Stimulated activated CD4-positive, alpha-beta T cell treated with anti-CD3 and anti-CD28 coated beads, Interleukin-2, amount 100 ng/mL, for 24 hours (primary cell): ENCODE measurements around the gene ECE1.

Source experiments
- DNase-seq, 2 donors: peaks; one replicate each; pipeline ENCODE4 v3.0.0-alpha.2; 2020

ECE1 gene

GRCh38 chr1:21325231-21325718 is 35.0 kb upstream of the ECE1 start:
- peak in 1 of 2 donors; percentile 18 for DNase-seq

DNA sequence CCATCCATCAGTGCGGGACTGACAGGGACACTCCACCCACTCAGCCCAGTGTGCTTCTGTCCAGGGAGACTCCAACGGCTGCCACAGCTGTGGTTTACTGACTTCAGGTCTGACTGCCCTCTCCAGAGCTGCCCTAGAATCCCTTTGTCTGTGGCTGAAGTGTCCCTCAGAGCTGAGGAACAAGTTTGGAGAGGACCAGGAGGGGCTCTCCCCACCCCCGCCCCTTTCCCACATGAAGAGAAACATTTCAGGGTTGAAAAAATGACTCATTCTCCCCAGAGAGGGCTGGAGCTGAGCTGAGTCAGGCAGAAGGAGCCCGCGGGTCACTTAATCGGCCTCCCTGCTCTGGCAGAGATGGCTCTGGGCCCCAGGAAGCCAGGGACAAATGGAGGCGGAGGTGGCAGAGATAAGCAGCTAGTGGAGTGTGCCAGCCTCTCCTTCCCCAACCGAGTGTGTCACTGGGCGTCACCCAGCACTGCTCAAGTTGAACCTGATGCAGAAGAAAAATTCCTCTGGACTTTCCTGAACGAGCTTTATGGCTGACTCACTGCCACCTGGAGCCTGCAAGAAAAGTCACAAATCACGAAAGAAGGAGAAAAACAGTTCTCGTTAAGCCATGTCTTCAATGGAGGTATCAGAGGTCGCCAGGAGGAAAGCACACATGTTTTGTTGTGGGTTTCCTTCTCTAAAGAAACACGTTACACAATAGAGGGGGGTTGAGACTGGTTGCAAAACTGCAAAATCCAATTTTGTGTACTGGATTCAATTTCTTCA is 34.3 kb upstream of the ECE1 start:
- DNase-seq: peak; percentile 81 to 84

GRCh38 chr1:21323091-21323490 is 32.8 kb upstream of the ECE1 start:
- DNase-seq: no peak

- no peak for DNase-seq
Observed at GRCh38 chr1:21322681-21323016, 32.4 kb upstream of the ECE1 start.

DNA sequence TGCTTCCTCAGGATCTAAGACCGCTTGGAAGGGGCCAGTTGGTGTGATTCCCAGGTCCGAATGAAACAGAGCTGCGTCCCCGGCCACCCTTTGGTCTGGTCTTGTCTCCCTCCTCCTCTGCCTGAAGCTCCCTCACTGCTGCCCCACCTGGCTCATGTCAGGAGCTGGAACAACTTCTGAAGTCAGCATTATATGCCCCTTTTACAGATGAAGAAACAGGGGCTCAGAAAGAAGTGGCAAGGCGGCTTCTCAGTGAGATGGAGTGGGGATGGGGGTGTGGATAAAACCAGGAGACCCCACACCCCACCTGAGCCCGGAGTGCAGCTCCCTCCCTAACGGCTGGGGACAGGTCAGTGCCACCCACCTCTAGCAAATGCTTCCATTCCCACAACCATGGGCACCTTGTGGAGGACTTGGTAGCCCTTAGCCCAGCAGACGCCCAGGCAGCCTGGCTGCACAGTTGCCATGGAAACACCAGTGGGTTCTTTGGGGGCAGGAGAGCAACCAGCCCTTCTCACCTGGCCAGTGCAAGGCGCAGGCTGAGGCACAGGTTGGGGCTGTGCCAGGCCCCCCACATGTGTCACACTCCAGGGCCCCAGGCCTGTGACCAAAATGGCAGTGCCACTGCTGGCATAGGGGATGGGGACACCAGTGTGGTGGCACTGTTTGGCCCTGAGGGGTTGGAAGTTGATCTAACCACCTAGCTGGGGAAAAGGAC is 31.9 kb upstream of the ECE1 start:
- no peak for DNase-seq

DNA sequence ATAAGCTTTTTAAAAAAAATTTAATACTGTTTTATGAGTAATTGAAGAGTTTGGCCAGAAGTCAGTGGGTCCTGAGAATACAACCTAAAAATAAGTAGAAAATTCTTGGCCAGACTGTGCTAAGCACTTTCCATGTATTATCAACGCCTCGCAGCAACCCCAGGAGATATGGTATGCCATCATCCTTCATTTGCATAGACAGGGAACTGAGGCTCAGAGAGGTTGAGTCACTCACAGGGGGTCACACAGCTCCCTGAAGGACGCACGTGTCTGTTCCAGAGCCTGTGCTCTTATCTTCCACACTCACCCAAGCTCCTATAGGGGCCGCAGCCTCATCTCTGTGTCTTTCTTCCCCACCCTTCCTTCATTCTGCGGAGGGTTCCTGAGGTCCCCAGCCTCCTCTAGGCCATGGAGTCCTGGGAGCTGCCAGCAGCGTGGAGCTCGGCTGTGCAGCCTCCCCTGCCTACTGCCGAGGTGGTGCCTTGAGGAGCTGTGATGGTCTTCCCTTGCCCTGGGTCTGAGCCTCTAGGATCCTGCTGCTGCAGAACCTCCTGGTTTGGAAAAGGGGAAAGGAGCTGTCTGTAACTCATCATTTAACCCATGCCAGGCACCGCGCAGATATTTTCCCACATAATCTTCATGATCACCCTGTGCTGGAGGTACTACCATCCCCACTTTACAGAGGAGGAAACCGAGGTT is 30.3 kb upstream of the ECE1 start:
- DNase-seq: no peak

DNA sequence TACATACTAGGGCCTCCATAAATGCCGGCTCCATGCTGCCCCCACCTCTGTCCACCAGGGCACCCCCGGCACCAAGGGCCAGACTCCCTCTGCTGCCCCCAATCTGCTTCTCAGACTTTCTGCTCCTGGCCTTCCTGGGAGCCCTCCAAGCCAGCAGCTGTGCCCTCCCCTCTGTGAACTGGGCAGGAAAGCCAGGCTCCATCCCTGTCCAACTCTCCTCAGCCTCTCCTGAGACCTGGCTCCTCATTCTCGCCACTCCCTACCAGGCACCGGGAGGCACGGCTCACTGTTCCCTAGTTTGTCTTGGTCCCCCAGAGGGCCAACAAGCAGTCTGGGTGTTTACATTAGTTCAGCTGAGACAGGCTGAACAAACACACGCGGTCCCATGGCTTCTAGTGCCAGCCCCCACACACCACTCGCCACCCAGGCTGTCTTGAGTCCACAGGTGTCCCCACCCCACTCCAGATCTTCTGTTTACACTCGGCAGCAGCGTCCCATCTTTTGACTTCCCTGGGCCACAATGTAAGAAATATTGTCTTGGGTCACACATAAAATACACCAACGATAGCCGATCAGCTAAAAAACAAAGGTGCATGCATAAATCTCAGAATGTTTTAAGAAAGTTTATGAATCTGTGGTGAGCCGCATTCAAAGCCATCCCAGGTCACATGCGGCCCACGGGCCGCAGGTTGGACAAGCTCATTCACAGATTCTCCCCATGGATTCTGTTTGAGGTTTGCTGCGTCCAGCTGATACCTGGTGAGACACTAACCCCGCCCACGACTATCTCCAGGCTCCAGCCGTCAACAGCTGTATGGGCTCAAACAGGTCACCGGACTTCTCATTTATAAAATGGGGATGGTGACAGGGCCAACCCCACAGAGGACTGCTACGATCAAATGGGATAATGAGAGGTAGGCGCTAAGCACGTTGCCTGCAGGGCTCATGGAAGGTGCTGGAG is 29.5 kb upstream of the ECE1 start:
- DNase-seq: no peak

DNA sequence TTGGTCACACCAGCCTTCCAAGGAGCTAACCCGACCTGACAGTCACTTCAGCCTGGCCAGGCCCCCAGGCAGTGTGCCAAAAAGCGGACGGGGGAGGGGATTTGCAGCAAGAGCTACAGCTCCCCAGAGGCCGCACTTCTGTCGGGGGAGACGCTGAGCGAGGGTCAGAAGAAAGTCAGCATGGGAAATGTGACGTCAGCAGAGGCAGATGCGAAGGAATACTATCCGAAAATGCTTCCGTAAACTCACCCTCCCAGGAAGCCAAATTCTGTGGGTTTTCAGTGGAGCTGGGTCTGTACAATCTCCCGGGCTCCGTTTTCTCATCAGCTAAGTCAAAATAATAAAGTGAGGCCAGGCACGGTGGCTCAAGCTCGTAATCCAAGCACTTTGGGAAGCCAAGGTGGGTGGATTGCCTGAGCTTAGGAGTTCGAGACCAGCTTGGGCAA is 28.5 kb upstream of the ECE1 start:
- no peak for DNase-seq

DNA sequence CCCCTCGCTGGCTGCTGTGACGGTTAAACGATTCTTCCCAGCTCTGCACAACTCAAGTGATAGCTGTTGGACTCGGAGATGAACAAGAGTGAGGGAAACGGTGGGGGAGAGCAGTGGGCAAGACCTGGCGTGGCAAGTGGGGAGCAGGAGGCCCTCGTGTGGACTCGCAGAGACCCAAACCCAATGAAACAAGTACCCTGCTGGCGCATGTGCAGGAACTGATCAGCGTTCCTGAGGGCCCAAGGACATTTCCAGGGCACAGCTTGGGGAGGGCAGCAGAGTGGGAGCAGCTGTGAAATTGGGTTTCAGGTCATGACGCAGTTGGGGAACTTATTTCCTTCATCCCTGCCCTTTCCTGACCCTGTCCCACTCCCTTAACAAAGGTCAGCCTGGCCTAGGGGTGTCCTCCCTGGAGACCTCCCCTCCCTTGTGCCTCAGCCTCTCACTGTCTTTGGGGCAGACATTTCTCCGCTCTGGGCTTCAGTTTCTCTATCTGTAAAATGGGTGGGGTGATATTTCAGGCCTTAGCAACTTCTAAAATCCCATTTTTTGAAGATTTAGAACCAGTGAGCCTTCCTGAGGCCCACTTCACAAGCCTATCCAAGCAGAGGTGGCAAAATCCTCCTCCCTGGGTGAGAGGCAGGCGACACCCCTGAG is 27.9 kb upstream of the ECE1 start:
- DNase-seq: no peak

DNA sequence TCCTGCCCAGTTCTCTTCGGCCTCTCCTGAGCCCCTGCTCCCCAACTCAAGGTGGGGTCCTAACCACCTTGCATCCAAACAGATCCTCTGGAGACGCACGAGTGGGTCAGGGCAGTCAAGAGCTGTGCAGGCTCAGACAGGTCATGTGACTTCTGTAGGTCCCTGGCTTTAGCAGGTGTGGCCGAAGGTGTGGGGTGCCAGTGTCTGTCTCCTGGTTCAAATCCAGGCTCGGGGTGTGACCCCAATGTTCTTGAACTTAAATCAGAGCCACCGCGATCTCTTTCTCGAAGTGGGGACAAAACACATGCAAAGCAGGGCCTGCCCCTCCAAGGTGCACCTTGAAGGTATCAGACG is 27.4 kb upstream of the ECE1 start:
- no peak for DNase-seq

- DNase-seq: no peak
Observed at GRCh38 chr1:21317035-21317689, 26.9 kb upstream of the ECE1 start.

DNA sequence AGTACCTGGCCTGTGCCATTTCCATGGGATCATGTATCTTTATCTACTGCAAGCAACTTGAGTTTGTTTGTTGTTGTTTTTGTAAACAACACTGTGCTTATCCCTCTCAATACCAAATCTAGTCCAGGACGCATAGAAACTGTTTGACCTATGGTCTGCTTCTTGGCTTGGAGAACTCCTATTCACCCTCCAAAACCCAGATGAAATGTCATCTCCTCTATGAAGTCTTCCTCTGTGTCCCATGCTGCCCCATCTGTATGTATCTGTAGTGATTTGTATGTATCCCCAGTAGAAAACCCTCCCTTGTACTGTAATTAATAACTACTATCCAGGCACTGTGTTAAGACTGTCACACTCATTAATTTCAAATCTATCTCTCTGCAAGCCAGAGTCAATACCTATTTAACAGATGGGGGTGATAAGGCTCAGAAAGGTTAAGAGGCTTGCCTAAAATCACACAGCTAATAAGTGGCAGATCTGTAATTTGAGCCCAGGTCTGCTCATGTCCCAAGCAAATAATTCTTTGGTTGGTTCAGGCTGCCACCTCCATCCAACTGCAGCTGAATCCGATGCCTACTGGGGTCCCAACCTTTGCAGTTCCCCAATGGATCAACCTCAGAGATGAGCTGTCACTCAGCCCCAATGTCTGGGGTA is 24.6 kb upstream of the ECE1 start:
- no peak for DNase-seq

DNA sequence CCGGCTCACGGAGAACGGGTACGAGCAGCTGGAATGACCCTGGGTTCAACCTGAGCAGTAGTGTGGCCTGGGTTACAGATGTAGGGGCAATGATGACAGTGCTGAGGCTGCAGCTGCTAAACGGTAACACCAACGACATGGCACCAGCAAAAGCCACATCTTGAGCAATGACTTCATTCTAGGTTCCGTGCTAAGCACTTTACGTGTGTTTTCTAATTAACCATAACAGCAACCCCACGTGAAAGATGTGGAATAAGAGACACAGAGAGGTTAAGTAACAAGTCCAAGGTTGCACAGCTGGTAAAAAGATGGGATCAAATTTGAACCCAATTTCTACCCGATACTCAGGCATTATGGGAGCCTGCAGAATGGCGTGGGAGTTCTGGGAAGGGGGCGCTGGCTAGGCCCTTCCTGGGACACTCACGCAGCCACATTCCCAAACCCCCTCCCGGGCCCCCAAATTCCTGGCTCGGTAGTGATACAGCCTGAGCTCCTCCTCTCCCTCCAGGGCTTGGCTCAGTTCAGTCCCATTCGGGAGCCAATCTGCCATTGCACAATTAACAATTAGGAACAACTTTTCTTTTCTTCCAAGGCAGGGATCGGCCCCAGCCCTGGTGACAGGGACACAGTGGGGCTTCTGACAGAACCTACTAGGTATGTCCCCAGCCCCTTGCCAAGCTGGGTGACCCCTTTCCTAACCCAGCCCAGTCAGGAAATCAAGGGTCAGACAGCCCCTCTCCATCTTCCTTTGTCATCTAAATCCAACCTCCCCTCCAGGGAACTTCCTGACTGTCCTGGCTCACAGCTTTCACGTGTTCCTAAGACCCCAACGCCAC is 23.8 kb upstream of the ECE1 start:
- no peak for DNase-seq

GRCh38 chr1:21313203-21313885 is 23.1 kb upstream of the ECE1 start:
- DNase-seq: no peak

- DNase-seq: no peak
Observed at GRCh38 chr1:21312407-21312992, 22.2 kb upstream of the ECE1 start.

DNA sequence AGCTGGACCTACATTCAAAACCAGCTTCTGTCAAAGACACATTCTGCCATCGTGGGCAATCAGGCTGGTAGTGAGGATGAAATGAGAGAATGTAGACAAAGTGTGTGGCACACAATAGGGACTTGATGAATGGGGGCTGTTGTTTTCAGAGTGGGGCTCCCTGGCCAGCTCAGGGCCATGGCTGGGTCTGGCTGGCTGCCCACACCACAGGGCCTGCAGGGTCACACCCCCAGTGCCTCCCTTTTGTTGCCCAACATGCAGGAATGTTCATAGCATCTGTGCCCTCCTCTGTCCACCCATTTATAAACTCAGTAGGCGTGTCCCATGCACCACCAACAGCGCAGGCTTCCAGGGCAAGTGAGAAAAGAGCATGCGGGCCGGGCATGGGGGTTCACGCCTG is 20.8 kb upstream of the ECE1 start:
- no peak for DNase-seq

DNA sequence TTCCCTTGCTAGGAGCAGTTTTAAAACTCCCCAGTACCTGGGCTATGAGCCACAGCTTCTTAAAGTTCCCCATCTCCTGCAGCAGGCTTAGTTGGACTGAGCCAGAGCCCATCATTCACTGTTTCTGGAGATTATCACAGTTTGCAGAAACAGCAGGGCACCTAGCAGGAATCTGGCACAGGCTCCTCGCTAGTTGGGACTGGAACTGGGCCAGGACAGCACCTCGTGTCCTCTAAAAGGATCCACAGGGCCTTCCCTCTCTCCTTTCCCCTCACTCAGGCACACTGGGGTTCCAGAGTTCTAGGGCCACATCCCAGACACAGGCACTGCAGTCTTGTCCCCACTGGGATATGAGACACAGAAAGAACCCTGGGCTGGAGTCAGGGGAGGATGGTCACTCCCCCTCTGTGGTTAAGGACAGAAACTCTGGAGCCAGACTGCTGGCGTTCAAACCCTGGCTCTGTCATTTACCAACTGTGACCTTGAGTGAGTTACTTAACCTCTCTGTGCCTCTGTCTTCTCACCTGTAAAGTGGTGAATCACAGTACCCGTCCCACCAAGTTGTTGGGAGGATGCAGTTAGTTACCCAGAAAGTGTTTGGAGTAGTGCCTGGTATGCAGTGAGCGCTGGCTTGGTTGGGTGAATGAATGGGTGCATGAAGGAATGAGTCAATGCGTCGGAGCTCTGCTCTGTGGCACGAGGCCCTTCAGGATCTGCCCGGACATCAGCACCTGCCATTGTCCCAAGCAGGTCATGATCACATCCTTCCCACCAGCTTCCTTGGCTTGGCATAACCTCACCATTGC is 18.8 kb upstream of the ECE1 start:
- no peak for DNase-seq

DNA sequence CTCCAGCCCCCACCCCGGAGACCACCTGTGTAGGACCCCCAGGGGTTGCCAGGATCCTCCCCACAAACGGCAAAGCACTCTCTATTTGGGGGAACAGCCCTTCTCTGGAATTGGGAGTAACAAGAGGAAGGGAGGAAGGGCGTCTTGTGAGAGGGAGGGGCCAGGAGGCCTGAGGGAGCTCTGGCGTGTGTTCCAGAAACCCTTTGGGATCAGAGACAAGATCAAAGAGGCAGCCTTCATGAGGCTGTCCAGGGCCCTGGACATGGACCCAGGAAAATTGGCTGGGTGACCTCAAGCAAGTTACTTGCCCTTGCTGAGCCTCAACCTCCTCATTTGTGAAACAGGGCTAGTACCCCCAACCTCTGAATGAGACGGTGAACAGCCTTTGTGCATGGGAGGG is 18.1 kb upstream of the ECE1 start:
- no peak for DNase-seq
